Fibroblast of the aortic adventitia (primary cell): ENCODE data around the gene PRKCH. TPM values are rescaled to one million over a fixed set of nuclear protein-coding genes. Genes with fewer than 3 reads are reported as not detected.

Experiments used
- DNase-seq: peaks from one replicate; pipeline ENCODE4 v3.0.0-alpha.2; 2010; ENCODE audit warnings: low read depth
- H3K4me3 ChIP-seq: 2 replicates; pipeline ENCODE4 v1.5.1; 2011; ENCODE audit warnings: low read depth, mild to moderate bottlenecking, control low read depth, low read length, moderate library complexity
- CTCF ChIP-seq: IDR thresholded peaks from 2 replicates; pipeline ENCODE4 v1.5.1; 2011; ENCODE audit warnings: mild to moderate bottlenecking, low read length, control low read depth, inconsistent platforms; ENCODE audit not compliant: insufficient read depth
- total RNA-seq: library from RNA; depleted of rRNA; stranded (reverse); fragments of >200 nt; gene quantifications from 2 replicates; pipeline ENCODE4 v1.2.3, GENCODE V29; 2012; ENCODE audit warnings: low replicate concordance

The PRKCH gene
- total RNA-seq, 1 donor, result 4.2 TPM

GRCh38 chr14:61562321-61563161 is 241.2 kb downstream of the PRKCH start:
- TF ChIP-seq CTCF, result no peak
- peak; percentile 99 for DNase-seq
- H3K4me3 ChIP-seq, result no peak overlapping the region

- no peak for DNase-seq
- no peak overlapping the region for H3K4me3 ChIP-seq
- no peak for TF ChIP-seq CTCF
Measured at GRCh38 chr14:61563162-61563511, 241.8 kb downstream of the PRKCH start.

GRCh38 chr14:61563880-61564617 is 242.7 kb downstream of the PRKCH start:
- no peak for TF ChIP-seq CTCF
- no peak overlapping the region for H3K4me3 ChIP-seq

GRCh38 chr14:61564618-61565091 is 243.3 kb downstream of the PRKCH start:
- TF ChIP-seq CTCF, result no peak
- H3K4me3 ChIP-seq, result no peak overlapping the region

More at GRCh38 chr14:61563880-61564617, 242.7 kb downstream of the PRKCH start:
- peak; percentile 27 for DNase-seq

GRCh38 chr14:61565181-61565580 is 243.8 kb downstream of the PRKCH start:
- TF ChIP-seq CTCF, result no peak
- DNase-seq, result peak; percentile 48
- H3K4me3 ChIP-seq, result no peak overlapping the region

More at GRCh38 chr14:61564618-61565091, 243.3 kb downstream of the PRKCH start:
- DNase-seq, result peak; percentile 96

GRCh38 chr14:61565836-61566536 is 244.6 kb downstream of the PRKCH start:
- TF ChIP-seq CTCF, result no peak
- peak; percentile 94 for DNase-seq
- H3K4me3 ChIP-seq, result no peak overlapping the region
